ENCODE measurements around the gene PNMA8A.

PNMA8A gene

DNA sequence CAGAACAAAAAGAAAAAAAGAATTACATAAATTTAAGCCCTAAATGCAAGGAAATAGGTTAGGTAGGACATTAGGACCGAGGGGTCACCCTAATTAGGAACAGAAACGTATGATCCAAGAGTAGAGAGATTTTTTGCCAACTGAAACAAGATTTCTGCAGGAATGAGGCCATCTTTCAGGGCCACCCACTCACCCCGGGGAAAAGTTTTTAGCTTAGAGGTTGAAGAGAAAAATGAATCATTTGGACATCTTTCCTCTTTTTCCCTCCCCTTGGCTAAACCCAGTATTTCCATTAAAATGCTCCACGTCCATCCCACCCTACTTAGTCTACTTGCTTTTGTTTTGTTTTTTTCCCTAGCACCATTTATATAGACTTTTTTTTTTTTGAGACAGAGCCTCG lies 10.6 kb upstream of the PNMA8A start:
- no peak overlapping the region for H3K4me3 ChIP-seq (ENCODE audit: low read depth, low read length)
- no peak for TF ChIP-seq CTCF (IDR thresholded peaks at IDR 0.05; ENCODE audit: insufficient read depth, low read length, missing control alignments)
- no peak for DNase-seq (ENCODE audit: low read depth, low spot score)
- ChIA-PET CTCF (interaction anchor here (1.4 to 7.8 kb wide), 6 partner anchors 8 to 403 kb away, joined by 4 to 108 read pairs (median 5); no protein-coding TSS in a partner anchor), POLR2A (no interaction called here)

GRCh38 chr19:46481223-46481848 lies 10.0 kb upstream of the PNMA8A start:
- no peak for TF ChIP-seq CTCF (IDR thresholded peaks at IDR 0.05; ENCODE audit: insufficient read depth, low read length, missing control alignments)
- POLR2A ChIA-PET = no interaction called here
- CTCF ChIA-PET = interaction anchor here (1.2 to 7.8 kb wide), 5 partner anchors 9 to 200 kb away, joined by 3 to 108 read pairs (median 6); no protein-coding TSS in a partner anchor
- H3K4me3 ChIP-seq (ENCODE audit: low read depth, low read length) = no peak overlapping the region
- no peak for DNase-seq (ENCODE audit: low read depth, low spot score)

DNA sequence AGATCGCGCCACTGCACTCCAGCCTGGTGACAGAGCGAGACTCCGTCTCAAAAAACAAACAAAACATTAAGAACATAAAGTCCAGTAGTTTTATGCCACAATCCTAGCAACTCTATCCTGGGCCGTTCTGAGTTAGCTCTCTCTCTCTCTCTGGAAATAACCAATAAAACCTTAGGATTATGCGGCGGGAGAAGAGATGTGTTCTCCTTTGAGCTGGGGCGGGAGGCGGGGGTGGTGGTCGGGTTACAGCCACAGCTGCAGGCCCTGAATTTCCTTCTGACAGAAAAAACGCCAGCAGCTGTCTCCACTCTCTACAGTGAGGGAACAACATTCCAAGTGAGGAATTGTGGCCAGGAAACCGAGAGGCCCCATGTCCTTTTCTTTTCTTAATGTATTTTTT lies 9.1 kb upstream of the PNMA8A start:
- TF ChIP-seq CTCF (IDR thresholded peaks at IDR 0.05; ENCODE audit: insufficient read depth, low read length, missing control alignments) = no peak
- CTCF ChIA-PET = interaction anchor here (1.2 to 7.9 kb wide), 5 partner anchors 7 to 199 kb away, joined by 3 to 108 read pairs (median 45); no protein-coding TSS in a partner anchor
- no peak overlapping the region for H3K4me3 ChIP-seq (ENCODE audit: low read depth, low read length)
- POLR2A ChIA-PET = interaction anchor here (0.7 kb wide), 1 partner anchor 67 kb away, joined by 3 read pairs; the partner anchor contains the start of gene CCDC8
- DNase-seq (ENCODE audit: low read depth, low spot score) = no peak

DNA sequence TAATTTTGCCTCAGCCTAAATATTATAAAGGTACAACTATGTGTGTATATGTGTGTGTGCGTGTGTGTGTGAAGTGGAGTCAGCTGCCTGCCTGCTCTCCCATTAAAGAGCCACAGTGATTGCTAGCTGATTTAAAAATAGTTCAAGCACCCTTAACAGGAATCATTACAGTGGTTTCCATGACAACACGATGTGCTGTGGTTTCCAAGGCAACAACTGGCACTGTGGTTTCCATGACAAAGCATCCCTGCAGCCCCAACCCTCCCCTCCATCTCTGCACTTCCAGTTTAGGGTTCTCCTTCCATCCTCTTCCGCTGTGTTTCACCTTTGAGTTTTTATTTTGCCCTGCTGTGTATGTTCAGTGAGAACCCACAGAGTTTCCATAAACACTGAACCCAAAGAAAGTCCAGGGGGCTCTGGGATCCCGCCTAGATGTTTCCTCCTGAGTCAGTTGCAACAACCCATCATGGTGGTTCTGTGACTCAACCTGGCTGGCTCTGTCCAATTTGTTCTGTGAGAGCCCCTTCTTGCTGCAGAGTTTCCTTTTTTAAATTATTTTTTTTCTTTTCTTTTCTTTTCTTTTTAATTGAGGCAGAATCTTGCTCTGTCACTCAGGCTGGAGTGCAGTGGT lies 7.1 kb upstream of the PNMA8A start:
- ChIA-PET POLR2A (no interaction called here), CTCF (interaction anchor here (0.6 to 7.9 kb wide), 4 partner anchors 9 to 197 kb away, joined by 3 to 103 read pairs (median 28); no protein-coding TSS in a partner anchor)
- no peak overlapping the region for H3K4me3 ChIP-seq (ENCODE audit: low read depth, low read length)
- TF ChIP-seq CTCF (IDR thresholded peaks at IDR 0.05; ENCODE audit: insufficient read depth, low read length, missing control alignments) = no peak
- DNase-seq (ENCODE audit: low read depth, low spot score) = no peak

GRCh38 chr19:46475986-46476385 lies 4.6 kb upstream of the PNMA8A start:
- POLR2A ChIA-PET = no interaction called here
- CTCF ChIA-PET = interaction anchor here (0.9 to 7.9 kb wide), 3 partner anchors 8 to 12 kb away, joined by 6 to 45 read pairs (median 9); no protein-coding TSS in a partner anchor
- TF ChIP-seq CTCF (IDR thresholded peaks at IDR 0.05; ENCODE audit: insufficient read depth, low read length, missing control alignments) = no peak
- H3K4me3 ChIP-seq (ENCODE audit: low read depth, low read length) = no peak overlapping the region
- no peak for DNase-seq (ENCODE audit: low read depth, low spot score)

- TF ChIP-seq CTCF (IDR thresholded peaks at IDR 0.05; ENCODE audit: insufficient read depth, low read length, missing control alignments) = no peak
- ChIA-PET CTCF (interaction anchor here (1.1 to 7.9 kb wide), 5 partner anchors 9 to 193 kb away, joined by 3 to 45 read pairs (median 5); no protein-coding TSS in a partner anchor), POLR2A (no interaction called here)
- no peak overlapping the region for H3K4me3 ChIP-seq (ENCODE audit: low read depth, low read length)
- no peak for DNase-seq (ENCODE audit: low read depth, low spot score)
These were observed 2.8 kb upstream of the PNMA8A start for GRCh38 chr19:46474211-46474610.

Measured in AG04449 (cell line).